H1 (cell line): ENCODE data around the gene GIGYF2. TPM values are rescaled to one million over a fixed set of nuclear protein-coding genes. Genes with fewer than 3 reads are reported as not detected.

Source experiments
- CTCF ChIA-PET: fragments of 300-600 bp; sonication (Branson Sonifier 250); formaldehyde crosslinking; loops from one replicate; lab custom pipeline; 2021; ENCODE audit not compliant: partially characterized antibody; lab: Charles Lee
- POLR2A ChIA-PET: fragments of 300-600 bp; sonication (Branson Sonifier 250); formaldehyde crosslinking; loops from one replicate; lab custom pipeline; 2021; ENCODE audit warnings: inconsistent platforms; ENCODE audit not compliant: partially characterized antibody; lab: Charles Lee
- DNase-seq, 2 experiments: peaks; one replicate each; pipeline versions ENCODE4 v3.0.0 to v3.0.0-alpha.2; 2010 to 2022; ENCODE audit warnings: low spot score in 2 of 2, low read depth in 1 of 2, mixed read lengths in 1 of 2
- FAIRE-seq: peaks from 2 replicates; lab custom pipeline; 2011; peaks lifted over from hg19 to GRCh38; lab: Jason Lieb, UNC
- H2AFZ ChIP-seq: 2 replicates; pipeline ENCODE4 v1.8.1; 2012; ENCODE audit warnings: low read length, inconsistent platforms
- H2AK5ac ChIP-seq: 2 replicates; pipeline ENCODE4 v1.6.1; 2013; ENCODE audit warnings: low read depth, low read length
- H2BK120ac ChIP-seq: replicated peaks from 2 replicates; pipeline ENCODE3; 2013; ENCODE audit warnings: low read depth, low read length, inconsistent platforms
- H2BK12ac ChIP-seq: 2 replicates; pipeline ENCODE4 v1.6.1; 2013; ENCODE audit warnings: low read depth, low read length
- H2BK15ac ChIP-seq: 2 replicates; pipeline ENCODE4 v1.6.1; 2013; ENCODE audit warnings: low read length
- H2BK20ac ChIP-seq: 2 replicates; pipeline ENCODE4 v1.6.1; 2013; ENCODE audit warnings: low read length
- H2BK5ac ChIP-seq: 2 replicates; pipeline ENCODE4 v1.6.1; 2013; ENCODE audit warnings: low read depth, low read length
- H3K14ac ChIP-seq: 2 replicates; pipeline ENCODE4 v1.6.1; 2013; ENCODE audit warnings: inconsistent platforms; ENCODE audit not compliant: insufficient read length
- H3K18ac ChIP-seq: 2 replicates; pipeline ENCODE4 v1.6.1; 2013; ENCODE audit warnings: low read length; ENCODE audit errors: extremely low read depth
- H3K23ac ChIP-seq: 2 replicates; pipeline ENCODE4 v1.6.1; 2013; ENCODE audit warnings: inconsistent platforms; ENCODE audit not compliant: insufficient read length
- H3K23me2 ChIP-seq: 2 replicates; pipeline ENCODE4 v1.6.1; 2013; ENCODE audit warnings: low read depth, low read length
- H3K27ac ChIP-seq: 2 replicates; pipeline ENCODE4 v1.6.1; 2011; ENCODE audit warnings: low read depth, low read length, inconsistent platforms
- H3K27me3 ChIP-seq, 4 experiments: replicated peaks in 1 of 4; 1 replicate in 1 of 4; 2 replicates in 3 of 4; pipeline versions ENCODE4 v1.6.1 to v1.8.1; 2011 to 2013; ENCODE audit warnings: low read length in 3 of 4, mild to moderate bottlenecking in 3 of 4, inconsistent platforms in 2 of 4, mixed read lengths in 2 of 4, moderate library complexity in 1 of 4; ENCODE audit not compliant: control insufficient read depth in 3 of 4, insufficient read depth in 3 of 4; ENCODE audit errors: extremely low read depth in 1 of 4
- H3K36me3 ChIP-seq, 4 experiments: 2 replicates each; pipeline versions ENCODE4 v1.6.1 to v1.8.1; 2011 to 2013; ENCODE audit warnings: mild to moderate bottlenecking in 4 of 4, low read length in 3 of 4, moderate library complexity in 2 of 4, control low read depth in 1 of 4, inconsistent platforms in 1 of 4; ENCODE audit not compliant: insufficient read depth in 4 of 4, control insufficient read depth in 2 of 4
- H3K4ac ChIP-seq: replicated peaks from 2 replicates; pipeline ENCODE3; 2013; ENCODE audit warnings: low read length, low read depth, mixed read lengths, inconsistent platforms; ENCODE audit not compliant: insufficient read length
- H3K4me1 ChIP-seq, 4 experiments: replicated peaks in 1 of 4; 1 replicate in 1 of 4; 2 replicates in 3 of 4; pipeline versions ENCODE4 v1.6.1 to v1.8.1; 2011 to 2013; ENCODE audit warnings: low read length in 3 of 4, inconsistent platforms in 2 of 4, mixed read lengths in 1 of 4; ENCODE audit not compliant: insufficient read depth in 4 of 4, control insufficient read depth in 3 of 4
- H3K4me2 ChIP-seq, 2 experiments: 2 replicates each; pipeline versions ENCODE4 v1.6.1 to v1.8.1; 2011 to 2013; ENCODE audit warnings: low read depth in 2 of 2, low read length in 2 of 2, control low read depth in 1 of 2, inconsistent platforms in 1 of 2, mild to moderate bottlenecking in 1 of 2; ENCODE audit not compliant: insufficient read depth in 1 of 2
- H3K4me3 ChIP-seq, 4 experiments: fragments of 200-600, 300-600 bp in 1 of 4; sonication (generic), shearing (Covaris generic), sonication (Bioruptor Twin) in 1 of 4; 2 replicates each; pipeline versions ENCODE4 v1.5.1 to v1.8.1; 2011 to 2016; ENCODE audit warnings: low read length in 4 of 4, low read depth in 3 of 4, control low read depth in 2 of 4, inconsistent platforms in 2 of 4, mild to moderate bottlenecking in 2 of 4, mixed read lengths in 1 of 4, moderate library complexity in 1 of 4; ENCODE audit not compliant: insufficient read depth in 2 of 4; ENCODE audit errors: extremely low read depth in 1 of 4
- H3K56ac ChIP-seq: replicated peaks from 2 replicates; pipeline ENCODE3; 2013; ENCODE audit warnings: low read depth, mild to moderate bottlenecking, mixed read lengths, low read length, inconsistent platforms; ENCODE audit not compliant: insufficient read length
- H3K79me1 ChIP-seq: 2 replicates; pipeline ENCODE4 v1.6.1; 2013; ENCODE audit warnings: low read depth, low read length, control low read depth
- H3K79me2 ChIP-seq, 2 experiments: 2 replicates each; pipeline versions ENCODE4 v1.6.1 to v1.8.1; 2012 to 2013; ENCODE audit warnings: low read length in 2 of 2, mild to moderate bottlenecking in 2 of 2, inconsistent platforms in 1 of 2; ENCODE audit not compliant: insufficient read depth in 2 of 2, control insufficient read depth in 1 of 2
- H3K9ac ChIP-seq, 4 experiments: replicated peaks in 1 of 4; 1 replicate in 1 of 4; 2 replicates in 3 of 4; pipeline versions ENCODE4 v1.6.1 to v1.8.1; 2011 to 2013; ENCODE audit warnings: low read depth in 3 of 4, low read length in 3 of 4, control low read depth in 2 of 4, mild to moderate bottlenecking in 2 of 4, moderate library complexity in 2 of 4, inconsistent platforms in 1 of 4; ENCODE audit errors: extremely low read depth in 1 of 4
- H3K9me3 ChIP-seq, 2 experiments: 2 replicates each; pipeline versions ENCODE4 v1.6.1 to v1.8.1; 2012 to 2013; ENCODE audit warnings: mild to moderate bottlenecking in 2 of 2, moderate library complexity in 2 of 2, control low read depth in 1 of 2, inconsistent platforms in 1 of 2, low read depth in 1 of 2, low read length in 1 of 2, mixed read lengths in 1 of 2; ENCODE audit not compliant: insufficient read depth in 2 of 2
- H4K20me1 ChIP-seq, 2 experiments: replicated peaks in 1 of 2; 2 replicates each; pipeline versions ENCODE3 to v1.8.1; 2011 to 2013; ENCODE audit warnings: inconsistent platforms in 2 of 2, low read length in 2 of 2, mild to moderate bottlenecking in 1 of 2; ENCODE audit not compliant: insufficient read depth in 2 of 2, control insufficient read depth in 1 of 2
- H4K5ac ChIP-seq: 2 replicates; pipeline ENCODE4 v1.6.1; 2013; ENCODE audit warnings: low read length, low read depth, mixed read lengths, inconsistent platforms; ENCODE audit not compliant: insufficient read length
- H4K8ac ChIP-seq: 2 replicates; pipeline ENCODE4 v1.8.0; 2013; ENCODE audit warnings: mild to moderate bottlenecking, moderate library complexity, low read length, inconsistent platforms; ENCODE audit not compliant: insufficient read depth; ENCODE audit errors: extremely low read depth
- H4K91ac ChIP-seq: replicated peaks from 2 replicates; pipeline ENCODE3; 2013; ENCODE audit warnings: low read length, mixed read lengths, inconsistent platforms; ENCODE audit not compliant: insufficient read length
- ATF3 ChIP-seq: IDR thresholded peaks from 2 replicates; pipeline ENCODE4 v1.6.1; 2011; ENCODE audit warnings: low read depth, mild to moderate bottlenecking, low read length; ENCODE audit not compliant: insufficient read depth
- CEBPB ChIP-seq: IDR thresholded peaks from 2 replicates; pipeline ENCODE4 v1.6.1; 2012; ENCODE audit warnings: low read depth, low read length
- GABPA ChIP-seq: IDR thresholded peaks from 2 replicates; pipeline ENCODE4 v1.6.1; 2011; ENCODE audit warnings: mild to moderate bottlenecking, low read length, moderate library complexity, borderline replicate concordance; ENCODE audit not compliant: insufficient read depth
- JUND ChIP-seq: IDR thresholded peaks from 2 replicates; pipeline ENCODE4 v1.6.1; 2011; ENCODE audit warnings: mild to moderate bottlenecking, improper control_type of control experiment, low read length
- KDM4A ChIP-seq: IDR thresholded peaks from one replicate; pipeline ENCODE4 v1.7.1; 2012; ENCODE audit warnings: low read depth, mild to moderate bottlenecking, moderate library complexity, low read length, inconsistent platforms; ENCODE audit not compliant: severe bottlenecking
- KDM5A ChIP-seq: fragments of 200-600 bp; IDR thresholded peaks from 2 replicates; pipeline ENCODE4 v1.7.1; 2012; ENCODE audit warnings: mild to moderate bottlenecking, low read length, inconsistent platforms, mixed read lengths
- MAFK ChIP-seq: IDR thresholded peaks from 2 replicates; pipeline ENCODE4 v1.6.1; 2012; ENCODE audit warnings: low read depth, mild to moderate bottlenecking, improper control_type of control experiment, low read length
- NRF1 ChIP-seq: IDR thresholded peaks from 2 replicates; pipeline ENCODE4 v1.6.1; 2011; ENCODE audit warnings: mild to moderate bottlenecking, low read depth, low read length, improper control_type of control experiment
- PHF8 ChIP-seq: fragments of 200-600 bp; sonication (generic); conservative IDR thresholded peaks from 2 replicates; pipeline ENCODE4 v1.7.1; 2012; ENCODE audit warnings: low read depth, mild to moderate bottlenecking, inconsistent platforms, low read length, moderate library complexity
- SAP30 ChIP-seq: fragments of 300-600 bp; sonication (generic); IDR thresholded peaks from 2 replicates; pipeline ENCODE4 v1.7.1; 2012; ENCODE audit warnings: low read length, moderate library complexity, mild to moderate bottlenecking, inconsistent platforms; ENCODE audit not compliant: insufficient read depth, insufficient replicate concordance
- SP4 ChIP-seq: IDR thresholded peaks from 2 replicates; pipeline ENCODE4 v1.6.1; 2012; ENCODE audit warnings: low read length, inconsistent platforms
- SRF ChIP-seq: IDR thresholded peaks from 2 replicates; pipeline ENCODE4 v1.6.1; 2011; ENCODE audit warnings: mild to moderate bottlenecking, low read depth, low read length, moderate library complexity
- TAF1 ChIP-seq: IDR thresholded peaks from 2 replicates; pipeline ENCODE4 v1.6.1; 2011; ENCODE audit warnings: mild to moderate bottlenecking, low read depth, low read length
- TAF7 ChIP-seq: optimal IDR thresholded peaks from 2 replicates; pipeline ENCODE3; 2011; ENCODE audit warnings: low read depth, mild to moderate bottlenecking, inconsistent platforms, low read length, moderate library complexity, borderline replicate concordance
- WGBS, 2 experiments: shearing (Covaris generic) in 1 of 2; methylation state at CpG; one replicate each; pipeline versions ENCODE4 v1.1.6 to v1.1.7; 2013 to 2015; ENCODE audit warnings: low lambda C conversion rate in 2 of 2, mixed read lengths in 2 of 2, inconsistent platforms in 1 of 2, low coverage in 1 of 2, missing lambda C conversion rate in 1 of 2; ENCODE audit not compliant: insufficient replicate concordance in 2 of 2, insufficient coverage in 1 of 2, insufficient read length in 1 of 2; ENCODE audit errors: extremely low coverage in 1 of 2, missing lambda C conversion rate in 1 of 2; 5-methylcytosine and 5-hydroxymethylcytosine counted together
- polyA plus RNA-seq, 7 experiments: library from polyadenylated mRNA; depleted of rRNA in 3 of 7; stranded (reverse) in 5 of 7; unstranded in 2 of 7; fragments of >200 nt in 5 of 7; fragments of 200-250 nt in 2 of 7; gene quantifications; 1 replicate in 5 of 7; 2 replicates in 1 of 7; 4 replicates in 1 of 7; pipeline versions ENCODE4 v1.2.1 to v1.2.3, GENCODE V29; 2011 to 2013; ENCODE audit warnings: missing spikeins in 2 of 7, mixed read lengths in 2 of 7
- total RNA-seq: library from RNA; stranded (reverse); fragmentation: NEBNext Ultra II Directional; extraction: Animal tissue kit (Norgen Biotek cat#: 25700); gene quantifications from 2 replicates; pipeline ENCODE4 v1.2.1, GENCODE V29; 2021

Gene GIGYF2
- total and polyA plus RNA-seq, 2 of the 8 experiments (the other 6 are each of a cell fraction or from before 2014, with no cell fraction given): 22.3 to 62.0 TPM

DNA sequence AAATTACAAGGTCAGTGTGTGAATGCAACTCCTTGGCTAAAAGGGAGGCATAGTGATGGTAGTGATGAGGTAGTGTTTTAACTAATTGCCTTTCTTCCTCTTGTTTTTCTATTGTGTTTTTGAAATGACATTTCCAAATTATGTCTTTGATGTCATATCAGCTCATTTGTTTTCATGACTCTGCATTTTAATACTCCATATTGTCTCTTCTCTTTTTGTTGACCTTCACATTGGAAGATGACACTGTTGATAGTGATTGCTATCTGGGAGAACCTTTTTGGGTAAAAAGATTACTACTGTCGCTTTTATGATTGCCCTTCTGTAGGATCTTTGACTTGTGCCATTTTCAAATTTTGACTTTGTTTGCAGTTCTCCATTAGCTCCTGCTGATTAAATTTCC lies 3.0 kb downstream of the GIGYF2 start:
- Histone ChIP-seq H4K20me1 (peaks cover 0 to 7% of the 10 kb centered on the region in 2 experiments), H3K27me3 (peaks cover 0 to 2% (median 0%) of the 10 kb centered on the region in 4 experiments; a peak in 1 of 7 replicates), H2AFZ (no peak overlapping the region), H3K4me3 (no peak overlapping the region), H3K23me2 (peaks cover 4% of the 10 kb centered on the region), H3K79me1 (peaks cover 4% of the 10 kb centered on the region), H3K4ac (no peak overlapping the region), H3K79me2 (peaks cover 24 to 72% of the 10 kb centered on the region in 2 experiments), H2BK20ac (no peak overlapping the region), H4K8ac (no peak overlapping the region), H2BK15ac (no peak overlapping the region), H2AK5ac (no peak overlapping the region), H4K5ac (no peak overlapping the region), H3K27ac (no peak overlapping the region), H2BK120ac (no peak overlapping the region), H3K56ac (no peak overlapping the region), H4K91ac (no peak overlapping the region), H3K23ac (no peak overlapping the region), H3K36me3 (peaks cover 4 to 7% (median 4%) of the 10 kb centered on the region in 4 experiments; a peak in 5 of 8 replicates), H3K14ac (no peak overlapping the region), H2BK12ac (no peak overlapping the region), H3K4me1 (peaks cover 0 to 8% (median 3%) of the 10 kb centered on the region in 4 experiments; a peak in 4 of 7 replicates), H3K4me2 (no peak overlapping the region; a peak in 1 of 4 replicates), H3K9ac (peak overlapping the region in 1 of 4 experiments; percentile 41; a peak in 1 of 7 replicates), H3K9me3 (no peaks in the 10 kb centered on the region), H2BK5ac (no peak overlapping the region), H3K18ac (no peak overlapping the region)
- POLR2A ChIA-PET: interaction anchor here (0.7 kb wide), 1 partner anchor 10 kb away, joined by 3 read pairs; no protein-coding TSS in a partner anchor
- CTCF ChIA-PET: interaction anchor here (0.6 kb wide), 1 partner anchor 74 kb away, joined by 4 read pairs; no protein-coding TSS in a partner anchor
- FAIRE-seq (no peak), DNase-seq (no peak)
- 89% methylated on average over 1 of the region's 1 CpG; no CpG with 5 or more reads in 1 of the 2 experiments for WGBS, 2 experiments
- TF ChIP-seq NRF1: no peak
- no peak for TF ChIP-seq KDM5A
- TF ChIP-seq TAF1: no peak
- TF ChIP-seq SAP30: no peak
- TF ChIP-seq KDM4A: no peak
- TF ChIP-seq CEBPB: no peak
- TF ChIP-seq SRF: no peak
- no peak for TF ChIP-seq PHF8
- no peak for TF ChIP-seq TAF7
- no peak for TF ChIP-seq MAFK
- no peak for TF ChIP-seq GABPA
- TF ChIP-seq ATF3: no peak
- TF ChIP-seq JUND: no peak
- no peak for TF ChIP-seq SP4
